HCT116 (cell line): ENCODE data around the gene RNF212. TPM values are rescaled to one million over a fixed set of nuclear protein-coding genes. Genes with fewer than 3 reads are reported as not detected.

ENCODE experiments used
- ATAC-seq: fragments of 200-7000 bp; cut with Tn5 transposase; 2 replicates; pipeline ENCODE4 v1.9.1; 2020; ENCODE audit warnings: mild to moderate bottlenecking, moderate library complexity
- BruUV-seq: library from RNA; stranded (reverse); fragments of 400-500 nt; replicated peaks from 2 replicates; lab custom pipeline; 2021; lab: Mats Ljungman, UMichigan
- CTCF ChIA-PET: fragments of 300-600 bp; sonication (Branson Sonifier 250); formaldehyde crosslinking; loops from one replicate; lab custom pipeline; 2021; ENCODE audit warnings: antibody characterized with exemption; lab: Charles Lee
- POLR2A ChIA-PET: fragments of 300-600, 350-600 bp; sonication (Branson Sonifier 250); formaldehyde crosslinking; loops from one replicate; lab custom pipeline; 2021; ENCODE audit warnings: antibody characterized with exemption; lab: Charles Lee
- RAD21 ChIA-PET, 2 experiments: fragments of 300-600 bp; sonication (Branson Sonifier 250); formaldehyde crosslinking; loops; one replicate each; lab custom pipeline; 2023; ENCODE audit warnings: low total read pairs in 2 of 2; ENCODE audit not compliant: uncharacterized antibody in 2 of 2, unreplicated experiment in 2 of 2, low non-redundant PET in 1 of 2; lab: Charles Lee
- DNase-seq: peaks from one replicate; pipeline ENCODE4 v3.0.0-alpha.2; 2010; ENCODE audit warnings: low read depth, low spot score
- H2AFZ ChIP-seq: fragments of 200-600 bp; shearing (Covaris generic), sonication (generic); 2 replicates; pipeline ENCODE4 v1.6.1; 2017; ENCODE audit warnings: low read depth, mixed run types, mixed read lengths, antibody characterized with exemption, low read length; ENCODE audit not compliant: poor library complexity, severe bottlenecking
- H3K27ac ChIP-seq: 2 replicates; pipeline ENCODE4 v1.5.1; 2012; ENCODE audit warnings: low read depth, low read length
- H3K27me3 ChIP-seq: fragments of 200-600 bp; sonication (generic); 2 replicates; pipeline ENCODE4 v1.6.1; 2016; ENCODE audit warnings: mixed run types, low read length, mixed read lengths; ENCODE audit not compliant: insufficient read depth
- H3K36me3 ChIP-seq, 2 experiments: fragments of 200-500 bp in 1 of 2; fragments of 200-600 bp in 1 of 2; sonication (Bioruptor generic) in 1 of 2; sonication (generic) in 1 of 2; 2 replicates each; pipeline versions ENCODE4 v1.5.1 to v1.6.1; 2014 to 2016; ENCODE audit warnings: low read length in 2 of 2, inconsistent platforms in 1 of 2, mixed read lengths in 1 of 2, mixed run types in 1 of 2; ENCODE audit not compliant: insufficient read depth in 2 of 2, control insufficient read depth in 1 of 2
- H3K4me1 ChIP-seq, 2 experiments: fragments of 200-600 bp in 1 of 2; sonication (generic) in 1 of 2; 2 replicates each; pipeline versions ENCODE4 v1.5.1 to v1.6.1; 2012 to 2017; ENCODE audit warnings: low read length in 2 of 2, inconsistent platforms in 1 of 2, mild to moderate bottlenecking in 1 of 2, mixed read lengths in 1 of 2, mixed run types in 1 of 2, moderate library complexity in 1 of 2; ENCODE audit not compliant: insufficient read depth in 2 of 2, control insufficient read depth in 1 of 2
- H3K4me2 ChIP-seq: fragments of 200-600 bp; sonication (generic); 2 replicates; pipeline ENCODE4 v1.6.1; 2017; ENCODE audit warnings: mixed run types, low read length, mixed read lengths
- H3K4me3 ChIP-seq, 2 experiments: fragments of 200-600 bp in 1 of 2; sonication (generic) in 1 of 2; replicated peaks in 1 of 2; 2 replicates each; pipeline ENCODE4 v1.5.1; 2011 to 2016; ENCODE audit warnings: low read length in 2 of 2, control low read depth in 1 of 2, low read depth in 1 of 2, mild to moderate bottlenecking in 1 of 2, mixed read lengths in 1 of 2, mixed run types in 1 of 2
- H3K79me2 ChIP-seq: fragments of 200-600 bp; sonication (generic); 2 replicates; pipeline ENCODE4 v1.6.1; 2017; ENCODE audit warnings: mild to moderate bottlenecking, mixed run types, low read length, moderate library complexity, mixed read lengths; ENCODE audit not compliant: insufficient read depth
- H3K9ac ChIP-seq: fragments of 200-600 bp; sonication (generic); 2 replicates; pipeline ENCODE4 v1.6.1; 2016; ENCODE audit warnings: low read length, mixed read lengths
- H3K9me2 ChIP-seq: fragments of 200-600 bp; sonication (generic), shearing (Covaris generic); 2 replicates; pipeline ENCODE4 v1.6.1; 2017; ENCODE audit warnings: mixed run types, mild to moderate bottlenecking, moderate library complexity; ENCODE audit not compliant: insufficient read depth
- H3K9me3 ChIP-seq, 2 experiments: fragments of 200-500 bp in 1 of 2; fragments of 200-600 bp in 1 of 2; sonication (Bioruptor generic) in 1 of 2; sonication (generic) in 1 of 2; 2 replicates each; pipeline ENCODE4 v1.6.1; 2014 to 2017; ENCODE audit warnings: low read length in 2 of 2, mixed read lengths in 2 of 2, inconsistent platforms in 1 of 2, low read depth in 1 of 2, mild to moderate bottlenecking in 1 of 2, mixed run types in 1 of 2, moderate library complexity in 1 of 2; ENCODE audit not compliant: control insufficient read depth in 1 of 2, insufficient read depth in 1 of 2
- H4K20me1 ChIP-seq: fragments of 200-600 bp; sonication (generic), shearing (Covaris generic); 2 replicates; pipeline ENCODE4 v1.6.1; 2017; ENCODE audit warnings: mixed run types, mild to moderate bottlenecking, moderate library complexity; ENCODE audit not compliant: insufficient read depth
- ATF3 ChIP-seq: IDR thresholded peaks from 2 replicates; pipeline ENCODE4 v1.6.1; 2012
- CBX3 ChIP-seq: IDR thresholded peaks from 2 replicates; pipeline ENCODE4 v1.6.1; 2012; ENCODE audit warnings: low read depth
- EGR1 ChIP-seq: IDR thresholded peaks from 2 replicates; pipeline ENCODE4 v1.6.1; 2012; ENCODE audit warnings: low read depth
- ELF1 ChIP-seq: IDR thresholded peaks from 2 replicates; pipeline ENCODE4 v1.6.1; 2012; ENCODE audit warnings: low read depth, borderline replicate concordance
- EZH2 ChIP-seq: fragments of 200-600 bp; sonication (generic); IDR thresholded peaks from 2 replicates; pipeline ENCODE4 v1.6.1; 2017; ENCODE audit warnings: antibody characterized with exemption, mixed run types
- EZH2phosphoT487 ChIP-seq: fragments of 200-600 bp; IDR thresholded peaks from 2 replicates; pipeline ENCODE4 v1.6.1; 2018; ENCODE audit warnings: antibody characterized with exemption, borderline replicate concordance
- FOSL1 ChIP-seq: IDR thresholded peaks from 2 replicates; pipeline ENCODE4 v1.6.1; 2012; ENCODE audit warnings: low read depth
- JUND ChIP-seq: IDR thresholded peaks from 2 replicates; pipeline ENCODE4 v1.6.1; 2012
- MAX ChIP-seq: IDR thresholded peaks from 2 replicates; pipeline ENCODE4 v1.6.1; 2012
- POLR2A ChIP-seq: IDR thresholded peaks from 2 replicates; pipeline ENCODE4 v1.7.0; 2011; ENCODE audit warnings: borderline replicate concordance; ENCODE audit not compliant: insufficient read depth, insufficient read length; ENCODE audit errors: extremely low read depth
- POLR2AphosphoS5 ChIP-seq: IDR thresholded peaks from 2 replicates; pipeline ENCODE4 v1.6.1; 2011; ENCODE audit warnings: mild to moderate bottlenecking, low read depth, low read length, moderate library complexity
- RAD21 ChIP-seq: IDR thresholded peaks from 2 replicates; pipeline ENCODE4 v1.6.1; 2012; ENCODE audit warnings: low read depth, mild to moderate bottlenecking
- REST ChIP-seq: IDR thresholded peaks from 2 replicates; pipeline ENCODE4 v1.6.1; 2012; ENCODE audit warnings: low read depth
- SP1 ChIP-seq: IDR thresholded peaks from 2 replicates; pipeline ENCODE4 v1.6.1; 2012; ENCODE audit warnings: low read depth
- SRF ChIP-seq: IDR thresholded peaks from 2 replicates; pipeline ENCODE4 v1.6.1; 2012; ENCODE audit warnings: low read depth
- TCF7L2 ChIP-seq: IDR thresholded peaks from 2 replicates; pipeline ENCODE4 v1.7.0; 2011; ENCODE audit warnings: borderline replicate concordance, inconsistent platforms; ENCODE audit not compliant: insufficient read depth, insufficient read length; ENCODE audit errors: extremely low read depth
- YY1 ChIP-seq: IDR thresholded peaks from 2 replicates; pipeline ENCODE4 v1.6.1; 2011; ENCODE audit warnings: low read length, low read depth, moderate library complexity, mild to moderate bottlenecking; ENCODE audit not compliant: insufficient replicate concordance; ENCODE audit errors: extremely low read depth
- ZFX ChIP-seq: fragments of 450-650 bp; IDR thresholded peaks from 2 replicates; pipeline ENCODE4 v1.6.1; 2017
- ZNF274 ChIP-seq: fragments of 200-500 bp; sonication (Bioruptor generic); IDR thresholded peaks from 2 replicates; pipeline ENCODE4 v1.6.1; 2014; ENCODE audit warnings: mild to moderate bottlenecking, low read depth, low read length, inconsistent platforms
- intact Hi-C: fragments of 100-400 bp; cut with micrococcal nuclease; formaldehyde crosslinking; loops from 2 replicates; pipeline ENCODE4 v1.10.0; 2022
- total RNA-seq: library from RNA; stranded (reverse); gene quantifications from one replicate; pipeline ENCODE4 v1.2.1, GENCODE V29; 2021; ENCODE audit not compliant: unreplicated experiment

The RNF212 gene
- total RNA-seq, 1 experiment from 2014 or later: not detected

GRCh38 chr4:1079711-1080265, 33.6 kb downstream of the RNF212 start:
- TF ChIP-seq POLR2AphosphoS5 (no peak), POLR2A (no peak), EZH2phosphoT487 (no peak), REST (no peak), FOSL1 (no peak)
- RAD21 ChIA-PET: no interaction called here
- H3K9me2 ChIP-seq: no peaks in the 10 kb centered on the region
- DNase-seq (no peak), ATAC-seq (no peak)
- H3K9me3 ChIP-seq: no peaks in the 10 kb centered on the region
- intact Hi-C loops: no loop called here
- POLR2A ChIA-PET: no interaction called here
- no peaks in the 10 kb centered on the region for H3K36me3 ChIP-seq
- H3K79me2 ChIP-seq: no peaks in the 10 kb centered on the region
- H3K4me3 ChIP-seq: no peak overlapping the region
- H3K4me1 ChIP-seq: peaks cover 0 to 14% of the 10 kb centered on the region in 2 experiments; a peak in 2 of 4 replicates
- H3K27me3 ChIP-seq: no peaks in the 10 kb centered on the region
- H2AFZ ChIP-seq: no peak overlapping the region
- no TSS peak for BruUV-seq
- CTCF ChIA-PET: no interaction called here
- H3K4me2 ChIP-seq: no peak overlapping the region
- no peak overlapping the region for H3K27ac ChIP-seq
- no peaks in the 10 kb centered on the region for H4K20me1 ChIP-seq
- H3K9ac ChIP-seq: no peak overlapping the region

GRCh38 chr4:1078490-1078889, 34.9 kb downstream of the RNF212 start:
- ChIA-PET RAD21 (no interaction called here), CTCF (no interaction called here), POLR2A (no interaction called here)
- DNase-seq (no peak), ATAC-seq (no peak)
- Histone ChIP-seq H2AFZ (no peak overlapping the region), H3K27me3 (no peaks in the 10 kb centered on the region), H3K27ac (no peak overlapping the region), H3K4me1 (peaks cover 0 to 14% of the 10 kb centered on the region in 2 experiments; a peak in 2 of 4 replicates), H3K79me2 (no peaks in the 10 kb centered on the region), H3K9me3 (no peaks in the 10 kb centered on the region), H3K36me3 (no peaks in the 10 kb centered on the region), H3K9me2 (no peaks in the 10 kb centered on the region), H3K9ac (no peak overlapping the region), H4K20me1 (no peaks in the 10 kb centered on the region), H3K4me2 (no peak overlapping the region), H3K4me3 (no peak overlapping the region)
- no TSS peak for BruUV-seq
- intact Hi-C loops: no loop called here
- no peak for TF ChIP-seq SRF
- no peak for TF ChIP-seq MAX
- TF ChIP-seq YY1: no peak
- no peak for TF ChIP-seq ZFX
- no peak for TF ChIP-seq ELF1
- TF ChIP-seq EGR1: no peak
- no peak for TF ChIP-seq EZH2
- TF ChIP-seq SP1: no peak
- no peak for TF ChIP-seq ATF3
- TF ChIP-seq FOSL1: no peak
- TF ChIP-seq JUND: no peak
- TF ChIP-seq CBX3: no peak
- no peak for TF ChIP-seq ZNF274
- no peak for TF ChIP-seq RAD21
- no peak for TF ChIP-seq POLR2A
- TF ChIP-seq POLR2AphosphoS5: no peak
- TF ChIP-seq TCF7L2: no peak
